Embryonic facial prominence (tissue), 1 donor: Measurements from ENCODE around the gene CGNL1.

ENCODE experiments used
- DNase-seq: peaks from one replicate; pipeline ENCODE4 v3.0.0-alpha.2; 2016; ENCODE audit errors: extremely low spot score

The CGNL1 gene

DNA sequence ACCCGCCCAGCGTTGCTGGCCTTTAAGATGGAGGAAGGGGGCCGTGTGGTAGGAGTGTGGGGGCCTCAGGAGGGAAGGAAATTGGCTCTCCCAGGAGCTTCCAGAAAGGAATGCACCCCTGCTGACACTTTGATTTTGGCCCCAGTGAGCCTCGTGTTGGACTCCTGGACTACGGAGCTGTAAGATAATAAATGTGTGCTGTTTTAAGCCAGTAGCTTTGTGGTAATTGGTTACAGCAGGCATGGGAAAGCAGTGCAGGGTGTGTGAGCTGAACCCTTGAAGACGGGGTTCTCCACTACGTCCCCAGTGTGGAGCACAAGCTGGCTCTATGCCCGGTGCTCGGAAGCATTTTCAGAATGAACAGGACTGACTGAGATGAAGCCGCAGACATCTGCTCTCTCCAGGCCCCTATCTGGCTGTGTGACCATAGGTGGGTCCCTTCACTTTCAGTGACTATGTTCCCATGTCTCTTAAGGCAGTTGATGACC lies 22.9 kb upstream of the CGNL1 start:
- no peak for DNase-seq

DNA sequence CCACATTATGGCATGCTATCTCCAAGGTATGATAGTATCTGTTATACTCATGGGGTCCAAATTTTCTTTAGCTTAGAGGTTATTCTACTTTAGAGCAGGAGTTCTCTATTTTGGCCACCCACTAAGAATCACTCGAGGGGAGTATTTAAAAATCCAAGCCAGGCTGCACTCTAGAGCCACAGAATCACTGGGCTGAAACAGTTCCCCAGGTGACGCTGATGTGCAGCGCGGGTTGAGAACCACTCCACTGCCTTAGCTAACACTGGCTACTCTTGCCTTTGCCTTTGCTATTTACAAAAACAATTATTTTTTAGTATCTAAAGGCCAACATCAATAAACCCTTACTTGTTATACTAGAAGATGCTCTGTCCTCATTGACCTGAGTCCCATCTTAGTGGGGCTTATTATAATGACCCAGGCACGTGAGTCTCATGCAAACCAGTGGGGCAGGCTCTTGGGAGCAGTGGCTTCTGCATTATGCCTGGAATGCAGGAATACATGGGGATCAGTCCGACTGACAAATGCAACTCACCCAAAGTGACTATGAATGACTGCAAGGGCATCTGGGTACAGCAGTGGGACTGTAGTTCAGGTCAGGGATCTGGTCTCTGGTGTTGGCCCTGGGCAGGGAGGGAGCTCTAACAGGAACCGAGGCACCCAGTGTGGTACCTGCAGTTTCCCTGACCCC lies 21.7 kb upstream of the CGNL1 start:
- DNase-seq = no peak

GRCh38 chr15:57355259-57355658 lies 21.0 kb upstream of the CGNL1 start:
- no peak for DNase-seq

GRCh38 chr15:57356178-57356577 lies 20.1 kb upstream of the CGNL1 start:
- DNase-seq = no peak

DNA sequence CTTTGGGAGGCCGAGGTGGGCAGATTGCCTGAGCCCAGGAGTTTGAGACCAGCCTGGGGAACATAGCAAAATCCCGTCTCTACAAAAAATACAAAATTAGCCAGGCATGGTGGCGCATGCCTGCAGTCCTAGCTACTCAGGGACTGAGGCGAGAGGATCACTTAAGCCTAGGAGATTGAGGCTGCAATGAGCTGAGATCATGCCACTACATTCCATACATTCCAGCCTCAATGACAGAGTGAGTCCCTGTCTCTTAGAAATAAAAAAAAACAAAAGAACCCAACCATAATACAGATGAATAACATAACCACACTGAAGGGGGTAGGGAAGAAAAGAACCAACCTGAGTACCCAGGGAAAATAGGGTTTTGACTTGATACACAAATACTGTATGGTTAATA lies 19.7 kb upstream of the CGNL1 start:
- no peak for DNase-seq

- no peak for DNase-seq
Observed at GRCh38 chr15:57357799-57358198, 18.5 kb upstream of the CGNL1 start.

- DNase-seq = no peak
Observed at GRCh38 chr15:57358571-57358970, 17.7 kb upstream of the CGNL1 start.

DNA sequence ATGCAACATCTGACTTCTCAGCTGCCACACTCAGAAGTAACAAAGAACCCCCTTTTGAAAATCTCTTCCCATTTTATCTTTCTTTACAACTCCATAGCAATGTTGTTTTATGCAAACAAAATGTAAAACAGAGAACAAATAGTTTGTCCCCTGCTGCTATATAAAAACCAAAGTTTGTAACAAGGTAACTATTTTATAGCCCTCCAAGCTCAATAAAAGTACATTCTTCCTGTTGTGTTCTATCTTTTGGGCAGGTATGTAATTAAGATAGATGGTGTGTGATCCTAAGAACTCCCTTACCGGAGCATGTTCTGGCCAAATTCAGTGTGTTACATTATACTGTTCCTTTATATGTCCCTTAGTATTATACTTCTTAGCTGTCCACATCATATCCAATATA lies 12.6 kb upstream of the CGNL1 start:
- no peak for DNase-seq

- no peak for DNase-seq
Observed at GRCh38 chr15:57364282-57365007, 11.9 kb upstream of the CGNL1 start.

GRCh38 chr15:57367556-57367955 lies 8.7 kb upstream of the CGNL1 start:
- DNase-seq = no peak

DNA sequence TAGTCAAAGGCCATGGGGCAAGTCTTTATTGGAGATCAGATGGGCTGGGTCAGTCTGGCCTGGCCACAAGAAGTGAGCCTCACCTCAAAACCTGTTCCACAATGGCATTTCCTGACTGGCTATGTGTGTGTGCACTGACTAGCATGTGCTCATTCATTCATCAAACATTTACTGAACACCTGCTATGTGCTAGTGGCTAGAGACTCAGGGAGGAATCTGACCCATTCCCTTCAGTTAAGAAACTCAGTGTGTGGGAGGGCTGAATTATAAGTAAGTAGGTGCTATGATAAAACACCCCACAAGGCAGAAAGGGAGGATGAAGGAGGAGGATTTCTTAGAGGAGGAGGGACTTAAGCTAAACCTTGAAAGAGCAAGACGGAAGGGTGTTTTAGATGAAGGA lies 5.4 kb upstream of the CGNL1 start:
- DNase-seq = no peak

GRCh38 chr15:57373251-57373881 lies 2.9 kb upstream of the CGNL1 start:
- no peak for DNase-seq

DNA sequence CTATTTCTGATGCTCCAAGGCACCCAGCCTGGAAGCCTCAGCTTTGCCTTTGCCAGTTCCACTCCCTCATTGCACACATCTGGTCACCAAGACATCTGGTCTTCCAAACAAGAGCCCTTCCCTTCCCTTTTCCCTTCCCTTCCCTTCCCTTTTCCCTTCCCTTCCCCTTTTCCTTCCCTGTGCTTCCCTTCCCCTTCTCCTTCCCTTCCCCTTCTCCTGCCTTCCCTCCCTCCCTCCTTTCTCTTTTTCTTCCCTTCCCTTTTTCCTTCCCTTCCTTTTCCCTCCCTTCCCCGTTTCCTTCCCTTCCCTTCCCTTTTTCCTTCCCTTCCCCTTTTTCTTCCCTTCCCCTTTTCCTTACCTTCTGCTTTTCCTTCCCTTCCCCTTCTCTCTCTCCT lies 2.4 kb upstream of the CGNL1 start:
- no peak for DNase-seq

GRCh38 chr15:57376696-57377477 lies 582 bp downstream of the CGNL1 start:
- DNase-seq = no peak

DNA sequence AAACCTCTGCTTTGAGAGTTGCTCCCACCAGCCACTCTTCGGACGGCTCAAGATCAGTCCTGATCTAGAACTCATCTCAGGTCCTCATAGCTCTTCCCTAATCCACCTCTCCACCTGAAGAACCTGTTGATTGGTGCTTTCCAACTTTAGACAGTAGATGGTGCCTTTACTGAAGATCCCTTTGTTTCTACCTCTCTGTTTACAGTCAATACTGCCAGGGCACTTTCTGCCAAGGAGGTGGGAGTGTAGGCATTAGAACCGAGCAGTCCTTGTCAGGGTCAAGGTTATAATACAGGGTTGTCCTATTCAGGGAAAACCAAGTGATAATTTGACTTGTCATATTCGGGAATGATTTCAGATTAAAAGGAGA lies 1.2 kb downstream of the CGNL1 start:
- DNase-seq = no peak

- no peak for DNase-seq
Observed at GRCh38 chr15:57379487-57379886, 3.2 kb downstream of the CGNL1 start.

- no peak for DNase-seq
Observed at GRCh38 chr15:57380854-57381253, 4.5 kb downstream of the CGNL1 start.

DNA sequence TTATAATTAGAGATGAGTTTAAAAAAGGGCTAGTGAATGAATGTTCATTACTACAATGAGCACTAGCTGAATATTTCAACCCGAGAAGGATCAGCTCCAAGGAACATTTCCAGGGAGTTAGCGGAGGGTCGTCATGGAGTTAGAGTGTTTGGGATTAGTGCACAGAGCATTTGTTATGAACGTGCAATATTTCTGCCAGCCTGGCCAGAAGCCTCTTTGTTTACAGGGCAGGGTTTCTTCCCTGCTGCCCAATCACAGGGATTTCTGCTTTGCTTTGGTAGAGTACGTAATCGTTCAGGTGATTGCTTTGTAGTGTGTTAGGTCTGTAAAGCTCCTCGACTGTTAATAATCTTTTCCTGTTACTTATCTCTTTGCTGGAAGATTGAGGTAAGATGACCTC lies 5.9 kb downstream of the CGNL1 start:
- DNase-seq = no peak

DNA sequence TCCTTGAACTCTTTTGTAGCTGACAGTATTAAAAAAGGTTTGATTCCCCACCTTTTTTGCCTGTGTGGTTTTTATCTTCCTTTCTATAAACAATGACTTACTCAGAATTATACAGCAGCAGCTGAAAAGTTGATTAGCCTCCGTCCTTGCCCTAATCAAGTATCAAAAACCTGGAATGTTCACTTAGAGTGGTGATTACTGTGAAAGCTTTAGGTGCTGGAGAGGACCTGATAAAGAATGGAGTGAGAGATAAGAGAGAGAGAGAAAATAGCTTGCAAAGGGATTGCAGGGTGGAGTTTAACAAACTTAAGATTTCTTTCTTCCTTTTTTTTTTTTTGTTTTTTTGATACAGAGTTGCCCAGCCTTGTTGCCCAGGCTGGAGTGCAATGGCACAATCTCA lies 6.7 kb downstream of the CGNL1 start:
- no peak for DNase-seq

DNA sequence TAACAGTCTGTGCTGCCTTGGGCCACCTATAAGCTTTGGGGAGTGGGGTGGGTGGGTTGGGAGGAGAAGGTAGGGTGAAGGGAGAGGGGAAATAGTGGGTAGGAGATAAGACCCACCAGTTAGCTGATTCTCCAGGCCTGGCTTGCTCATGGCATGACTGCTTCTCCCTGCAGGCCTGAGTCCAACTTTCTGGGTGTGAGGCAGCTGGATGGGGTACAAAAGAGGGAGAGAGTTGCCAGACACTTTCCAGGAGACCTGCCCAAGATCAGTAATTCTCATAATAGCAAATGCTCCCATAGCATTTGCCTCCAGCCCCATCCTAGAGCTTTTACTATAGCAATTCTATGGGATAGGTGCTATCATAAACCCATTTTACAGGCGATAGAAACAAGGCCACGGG lies 7.7 kb downstream of the CGNL1 start:
- no peak for DNase-seq

- no peak for DNase-seq
Observed at GRCh38 chr15:57384816-57385215, 8.5 kb downstream of the CGNL1 start.

DNA sequence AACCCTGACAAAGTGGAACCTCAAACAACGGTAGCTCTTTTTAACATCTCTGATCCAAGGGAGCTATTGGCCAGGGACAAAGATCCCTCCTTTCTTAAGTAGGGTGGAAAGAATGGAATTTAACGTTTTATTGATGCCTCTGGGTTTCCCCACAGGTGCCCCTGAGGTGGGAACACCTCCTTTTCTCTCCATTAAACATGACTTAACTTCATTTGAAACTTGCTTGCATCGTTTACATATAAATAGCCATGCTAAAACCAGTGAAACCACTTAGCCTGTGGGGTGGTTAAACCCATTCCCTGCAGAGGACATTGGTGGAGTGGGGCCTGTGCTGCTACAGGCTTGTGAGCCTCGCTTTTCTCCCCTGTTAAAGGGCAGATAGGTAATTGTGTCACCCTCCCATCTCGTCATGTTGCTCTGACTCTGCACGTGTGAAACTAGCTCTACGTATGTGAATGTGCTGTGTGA lies 9.7 kb downstream of the CGNL1 start:
- DNase-seq = no peak
